WTC11 (cell line): ENCODE measurements around the gene CAGE1. TPM values are rescaled to one million over a fixed set of nuclear protein-coding genes. Genes with fewer than 3 reads are reported as not detected.

ENCODE experiments used
- ATAC-seq: fragments of 200-7000 bp; cut with Tn5 transposase; 2 replicates; pipeline ENCODE4 v1.10.0; 2021; ENCODE audit warnings: mild to moderate bottlenecking, moderate library complexity
- CTCF ChIA-PET: fragments of 300-600 bp; sonication (Branson Sonifier 250); formaldehyde crosslinking; loops from one replicate; lab custom pipeline; 2021; ENCODE audit warnings: antibody characterized with exemption; lab: Charles Lee
- POLR2A ChIA-PET: fragments of 350-600 bp; sonication (Branson Sonifier 250); formaldehyde crosslinking; loops from one replicate; lab custom pipeline; 2021; ENCODE audit warnings: antibody characterized with exemption; lab: Charles Lee
- DNase-seq: peaks from one replicate; pipeline ENCODE4 v3.0.0; 2021; ENCODE audit warnings: low spot score
- H3K27ac Mint-ChIP-seq: 2 replicates; pipeline ENCODE4 v1.8.0; 2021; ENCODE audit warnings: mixed read lengths
- H3K27me3 Mint-ChIP-seq: 2 replicates; pipeline ENCODE4 v1.8.0; 2021; ENCODE audit warnings: low read depth, mild to moderate bottlenecking, moderate library complexity, mixed read lengths
- H3K36me3 Mint-ChIP-seq: 2 replicates; pipeline ENCODE4 v1.8.0; 2021; ENCODE audit warnings: mixed read lengths
- H3K4me1 Mint-ChIP-seq: 2 replicates; pipeline ENCODE4 v1.8.0; 2022; ENCODE audit warnings: mixed read lengths
- H3K4me3 Mint-ChIP-seq: 2 replicates; pipeline ENCODE4 v1.8.0; 2021; ENCODE audit warnings: mild to moderate bottlenecking, moderate library complexity, mixed read lengths
- H3K9me3 Mint-ChIP-seq: 2 replicates; pipeline ENCODE4 v1.8.0; 2021; ENCODE audit warnings: mixed read lengths
- AFF4 ChIP-seq: sonication (generic); formaldehyde crosslinking; IDR thresholded peaks from 2 replicates; pipeline ENCODE4 v1.8.1; 2023; ENCODE audit warnings: mild to moderate bottlenecking, missing genetic modification reagents, borderline replicate concordance
- AR ChIP-seq: fragments of 250-450 bp; sonication (Bioruptor Pico); IDR thresholded peaks from 2 replicates; pipeline ENCODE4 v1.9.0; 2021; ENCODE audit warnings: mild to moderate bottlenecking
- CDX4 ChIP-seq: fragments of 250-450 bp; sonication (Bioruptor Pico); IDR thresholded peaks from 2 replicates; pipeline ENCODE4 v1.9.0; 2021; ENCODE audit warnings: moderate library complexity, mild to moderate bottlenecking, inconsistent platforms, borderline replicate concordance
- E2F4 ChIP-seq: sonication (generic); formaldehyde crosslinking; IDR thresholded peaks from 2 replicates; pipeline ENCODE4 v1.8.1; 2022; ENCODE audit warnings: low read depth, mild to moderate bottlenecking, moderate library complexity, missing genetic modification reagents, borderline replicate concordance
- EMX1 ChIP-seq: fragments of 250-450 bp; sonication (Bioruptor Pico); IDR thresholded peaks from 2 replicates; pipeline ENCODE4 v1.8.0; 2021; ENCODE audit warnings: mild to moderate bottlenecking
- IRF2 ChIP-seq: sonication (generic); formaldehyde crosslinking; IDR thresholded peaks from 2 replicates; pipeline ENCODE4 v1.8.0; 2022; ENCODE audit warnings: low read depth, missing genetic modification reagents, borderline replicate concordance
- MLX ChIP-seq: sonication (generic); formaldehyde crosslinking; IDR thresholded peaks from 2 replicates; pipeline ENCODE4 v1.8.1; 2023; ENCODE audit warnings: mild to moderate bottlenecking, missing genetic modification reagents, moderate library complexity
- MXD4 ChIP-seq: fragments of 250-450 bp; sonication (Bioruptor Pico); IDR thresholded peaks from 2 replicates; pipeline ENCODE4 v1.8.0; 2021; ENCODE audit warnings: mild to moderate bottlenecking, moderate library complexity, borderline replicate concordance
- NR3C1 ChIP-seq: sonication (generic); formaldehyde crosslinking; conservative IDR thresholded peaks from 2 replicates; pipeline ENCODE4 v1.8.1; 2023; ENCODE audit warnings: low read depth, mild to moderate bottlenecking, missing genetic modification reagents
- PRDM15 ChIP-seq: sonication (generic); formaldehyde crosslinking; IDR thresholded peaks from 2 replicates; pipeline ENCODE4 v1.8.0; 2022; ENCODE audit warnings: missing genetic modification reagents
- RORB ChIP-seq: fragments of 250-450 bp; sonication (Bioruptor Pico); IDR thresholded peaks from 2 replicates; pipeline ENCODE4 v1.9.0; 2021; ENCODE audit warnings: mild to moderate bottlenecking
- SMAD4 ChIP-seq: sonication (generic); formaldehyde crosslinking; IDR thresholded peaks from 2 replicates; pipeline ENCODE4 v1.8.0; 2022; ENCODE audit warnings: mild to moderate bottlenecking, missing genetic modification reagents
- USF1 ChIP-seq: sonication (generic); formaldehyde crosslinking; IDR thresholded peaks from 2 replicates; pipeline ENCODE4 v1.8.0; 2022; ENCODE audit warnings: mild to moderate bottlenecking, missing genetic modification reagents
- ZMAT4 ChIP-seq: fragments of 250-450 bp; sonication (Bioruptor Pico); IDR thresholded peaks from 2 replicates; pipeline ENCODE4 v1.9.0; 2021; ENCODE audit warnings: mild to moderate bottlenecking
- ZNF416 ChIP-seq: fragments of 250-450 bp; sonication (Bioruptor Pico); IDR thresholded peaks from 2 replicates; pipeline ENCODE4 v1.9.0; 2021; ENCODE audit warnings: mild to moderate bottlenecking, inconsistent platforms
- ZNF512 ChIP-seq: sonication (generic); formaldehyde crosslinking; IDR thresholded peaks from 2 replicates; pipeline ENCODE4 v1.8.1; 2022; ENCODE audit warnings: missing genetic modification reagents, borderline replicate concordance
- total RNA-seq: library from RNA; stranded (reverse); gene quantifications from 3 replicates; pipeline ENCODE4 v1.2.3, GENCODE V29; 2021

Gene CAGE1
- total RNA-seq, 1 experiment from 2014 or later, result 0.07 TPM

- TF ChIP-seq PRDM15 (CRISPR knock-in tag), result no peak
Observed at GRCh38 chr6:7338031-7338430, 51.5 kb downstream of the CAGE1 start (continued).

- no peaks in the 10 kb centered on the region for H3K36me3 Mint-ChIP-seq
- no peaks in the 10 kb centered on the region for H3K9me3 Mint-ChIP-seq
- no peak for DNase-seq
- ATAC-seq, result no peak
- ChIA-PET POLR2A (no interaction called here), CTCF (interaction anchor here (0.6 to 1.1 kb wide), 2 partner anchors 10 to 280 kb away, joined by 3 read pairs; no protein-coding TSS in a partner anchor)
- H3K4me3 Mint-ChIP-seq, result no peak overlapping the region
- peaks cover 3% of the 10 kb centered on the region for H3K4me1 Mint-ChIP-seq
- H3K27ac Mint-ChIP-seq, result no peak overlapping the region
- TF ChIP-seq AFF4 (CRISPR knock-in tag) (no peak), ZMAT4 (CRISPR knock-in tag) (no peak), AR (CRISPR knock-in tag) (no peak), USF1 (CRISPR knock-in tag) (no peak), MLX (CRISPR knock-in tag) (no peak), CDX4 (no peak), EMX1 (CRISPR knock-in tag) (no peak), E2F4 (no peak), IRF2 (CRISPR knock-in tag) (no peak), SMAD4 (CRISPR knock-in tag) (no peak), RORB (no peak), ZNF512 (CRISPR knock-in tag) (no peak), ZNF416 (CRISPR knock-in tag) (no peak), MXD4 (CRISPR knock-in tag) (no peak), NR3C1 (no peak)
- no peaks in the 10 kb centered on the region; the same call in 1 of the 2 replicates for H3K27me3 Mint-ChIP-seq
Observed at GRCh38 chr6:7335519-7335918, 54.0 kb downstream of the CAGE1 start.
